GM19023 (cell line): ENCODE measurements around the gene PSEN1.

ENCODE experiments used
- ATAC-seq: cut with Tn5 transposase; IDR thresholded peaks from one replicate; pipeline ENCODE4 v1.9.1; 2021; ENCODE audit warnings: mild to moderate bottlenecking, moderate library complexity; ENCODE audit not compliant: unreplicated experiment

Gene PSEN1

GRCh38 chr14:73136387-73137225 is at the start of gene PSEN1:
Gene PSEN1 (plus strand): TSS chr14:73136507. CDS start chr14:73148020, 11,513 bp downstream.
- peak; percentile 94 for ATAC-seq

GRCh38 chr14:73091044-73091443 is 45.3 kb upstream of the PSEN1 start:
- no peak for ATAC-seq

- ATAC-seq, result no peak
These were observed 38.9 kb upstream of the PSEN1 start for GRCh38 chr14:73097421-73097820.

GRCh38 chr14:73100334-73100733 is 36.0 kb upstream of the PSEN1 start:
- no peak for ATAC-seq

GRCh38 chr14:73102806-73103497 is 33.4 kb upstream of the PSEN1 start:
- ATAC-seq, result no peak

- ATAC-seq, result no peak
These were observed 31.3 kb upstream of the PSEN1 start for GRCh38 chr14:73105050-73105449.

GRCh38 chr14:73105727-73106126 is 30.6 kb upstream of the PSEN1 start:
- ATAC-seq, result no peak

GRCh38 chr14:73116079-73116665 is 20.1 kb upstream of the PSEN1 start:
- ATAC-seq, result no peak

GRCh38 chr14:73124180-73124894 is 12.0 kb upstream of the PSEN1 start:
- no peak for ATAC-seq

- ATAC-seq, result no peak
These were observed 11.1 kb upstream of the PSEN1 start for GRCh38 chr14:73125169-73125588.

- no peak for ATAC-seq
These were observed 10.6 kb upstream of the PSEN1 start for GRCh38 chr14:73125746-73126145.

GRCh38 chr14:73133795-73134194 is 2.5 kb upstream of the PSEN1 start:
- ATAC-seq, result no peak

- ATAC-seq, result no peak
These were observed 271 bp upstream of the PSEN1 start for GRCh38 chr14:73136085-73136386.

- no peak for ATAC-seq
These were observed 4.6 kb downstream of the PSEN1 start for GRCh38 chr14:73140811-73141323.

- no peak for ATAC-seq
These were observed 5.9 kb downstream of the PSEN1 start for GRCh38 chr14:73142216-73142615.

GRCh38 chr14:73143003-73143402 is 6.7 kb downstream of the PSEN1 start:
- ATAC-seq, result no peak

GRCh38 chr14:73143617-73144016 is 7.3 kb downstream of the PSEN1 start:
- no peak for ATAC-seq

GRCh38 chr14:73145371-73145770 is 9.1 kb downstream of the PSEN1 start:
- ATAC-seq, result no peak

- ATAC-seq, result no peak
These were observed 9.8 kb downstream of the PSEN1 start for GRCh38 chr14:73146111-73146510.

- no peak for ATAC-seq
These were observed 13.4 kb downstream of the PSEN1 start for GRCh38 chr14:73149753-73150152.

- no peak for ATAC-seq
These were observed 17.0 kb downstream of the PSEN1 start for GRCh38 chr14:73153272-73153671.
